Right lobe of liver (tissue), 6 donors: ENCODE measurements around the gene RASAL1. TPM values are rescaled to one million over a fixed set of nuclear protein-coding genes. Genes with fewer than 3 reads are reported as not detected.

Experiments used
- ATAC-seq, 4 donors: fragments of 200-7000 bp; cut with Tn5 transposase; one replicate each; pipeline ENCODE4 v1.9.1; 2020; ENCODE audit warnings: mild to moderate bottlenecking in 4 of 4, moderate library complexity in 4 of 4
- DNase-seq, 3 donors: peaks; one replicate each; pipeline ENCODE4 v3.0.0-alpha.2; 2020
- H3K27ac ChIP-seq, 3 donors: fragments of 200-600 bp; one replicate each; pipeline ENCODE4 v1.8.0; 2022
- H3K27me3 ChIP-seq, 2 donors: fragments of 200-600 bp; one replicate each; pipeline ENCODE4 v1.8.0; 2022
- H3K36me3 ChIP-seq, 4 donors: fragments of 200-600 bp; sonication (generic) in 1 of 4; one replicate each; pipeline versions ENCODE4 v1.5.1 to v1.8.0; 2017 to 2022; ENCODE audit warnings: control low read depth in 1 of 4
- H3K4me1 ChIP-seq, 4 donors: fragments of 200-600 bp; sonication (generic) in 1 of 4; one replicate each; pipeline versions ENCODE4 v1.5.1 to v1.8.0; 2017 to 2022; ENCODE audit warnings: control low read depth in 1 of 4
- H3K4me3 ChIP-seq, 3 donors: fragments of 200-600 bp; one replicate each; pipeline ENCODE4 v1.8.0; 2022
- H3K9me3 ChIP-seq, 4 donors: fragments of 200-600 bp; sonication (generic) in 1 of 4; one replicate each; pipeline versions ENCODE4 v1.5.1 to v1.8.0; 2017 to 2022; ENCODE audit warnings: control low read depth in 1 of 4
- POLR2A ChIP-seq: fragments of 450-650 bp; IDR thresholded peaks from one replicate; pipeline ENCODE4 v1.6.1; 2017; ENCODE audit warnings: antibody characterized with exemption, mild to moderate bottlenecking
- WGBS: methylation state at CpG from one replicate; pipeline ENCODE4 v1.1.6; 2018; ENCODE audit warnings: low coverage, low lambda C conversion rate; ENCODE audit not compliant: insufficient coverage; ENCODE audit errors: missing lambda C conversion rate; 5-methylcytosine and 5-hydroxymethylcytosine counted together
- intact Hi-C, 2 donors: fragments of 100-400 bp; cut with DNase I; formaldehyde crosslinking; loops; one replicate each; pipeline versions ENCODE4 v1.11.2 to v1.14.1; 2022
- total RNA-seq, 6 experiments: library from RNA; depleted of rRNA in 2 of 6; stranded (reverse); fragments of >200 nt in 2 of 6; fragmentation: NEBNext Ultra II Directional in 3 of 6; extraction: Animal tissue kit (Norgen Biotek cat#: 25700) in 3 of 6; gene quantifications; one replicate each; pipeline versions ENCODE4 v1.1.0 to v1.2.4, GENCODE V29; 2016 to 2023
- TF ChIP-seq, protein P1 (sequence below), 4 donors: fragments of 200-600 bp in 3 of 4; fragments of 450-650 bp in 1 of 4; IDR thresholded peaks; one replicate each; pipeline versions ENCODE4 v1.5.1 to v1.8.0; 2016 to 2022; ENCODE audit warnings: antibody characterized with exemption in 4 of 4, mild to moderate bottlenecking in 2 of 4
- donor health status: DM: no; HTN: yes; CAD: no.
- donor health status: DM: no; HTN: no; CAD: no.
- donor health status: DM: no; HTN: no; CAD: no.
- donor health status: DM: no; HTN: yes; CAD: no.
- donor health status: DM: no; HTN: yes; CAD: no.

The RASAL1 gene
- total RNA-seq, 6 experiments from 2014 or later, result 0.10 to 0.24 (median 0.15) TPM; not detected in 2

DNA sequence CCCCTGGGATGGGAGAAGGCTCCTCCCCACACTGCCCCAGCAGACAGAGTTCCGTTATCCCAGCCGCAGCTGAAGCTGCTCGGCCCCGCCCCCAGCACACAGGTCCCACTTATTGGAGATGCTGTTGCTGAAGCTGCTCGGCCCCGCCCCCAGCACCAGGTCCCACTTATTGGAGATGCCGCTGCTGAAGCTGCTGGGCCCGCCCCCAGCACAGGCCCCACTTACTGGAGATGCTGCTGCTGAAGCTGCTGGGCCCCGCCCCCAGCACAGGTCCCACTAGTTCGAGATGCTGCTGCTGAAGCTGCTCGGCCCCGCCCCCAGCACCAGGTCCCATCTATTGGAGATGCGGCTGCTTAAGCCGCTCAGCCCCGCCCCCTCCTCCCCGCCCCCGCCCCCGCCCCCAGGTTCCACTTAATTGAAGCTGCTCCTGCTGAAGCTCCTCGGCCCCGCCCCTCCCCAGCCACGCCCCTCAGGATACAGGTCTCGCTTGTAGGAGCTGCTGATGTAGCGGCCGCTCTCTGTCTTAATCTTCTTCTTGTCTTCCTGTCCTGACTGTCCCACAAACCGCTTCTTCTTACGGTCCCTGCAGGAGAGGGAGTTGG is 26.0 kb upstream of the RASAL1 start:
- intact Hi-C loops, result no loop called here
- peaks cover 0 to 7% (median 0%) of the 10 kb centered on the region in 4 donors for H3K4me1 ChIP-seq
- peaks cover 0 to 52% (median 16%) of the 10 kb centered on the region in 4 donors for H3K36me3 ChIP-seq
- no peak for ATAC-seq
- DNase-seq, result no peak
- H3K27ac ChIP-seq, result no peak overlapping the region
- H3K9me3 ChIP-seq, result no peaks in the 10 kb centered on the region
- WGBS, result 78% methylated on average over 16 of the region's 26 CpGs
- no peak overlapping the region for H3K4me3 ChIP-seq
- no peak for TF ChIP-seq POLR2A
- TF ChIP-seq, protein P1, sequence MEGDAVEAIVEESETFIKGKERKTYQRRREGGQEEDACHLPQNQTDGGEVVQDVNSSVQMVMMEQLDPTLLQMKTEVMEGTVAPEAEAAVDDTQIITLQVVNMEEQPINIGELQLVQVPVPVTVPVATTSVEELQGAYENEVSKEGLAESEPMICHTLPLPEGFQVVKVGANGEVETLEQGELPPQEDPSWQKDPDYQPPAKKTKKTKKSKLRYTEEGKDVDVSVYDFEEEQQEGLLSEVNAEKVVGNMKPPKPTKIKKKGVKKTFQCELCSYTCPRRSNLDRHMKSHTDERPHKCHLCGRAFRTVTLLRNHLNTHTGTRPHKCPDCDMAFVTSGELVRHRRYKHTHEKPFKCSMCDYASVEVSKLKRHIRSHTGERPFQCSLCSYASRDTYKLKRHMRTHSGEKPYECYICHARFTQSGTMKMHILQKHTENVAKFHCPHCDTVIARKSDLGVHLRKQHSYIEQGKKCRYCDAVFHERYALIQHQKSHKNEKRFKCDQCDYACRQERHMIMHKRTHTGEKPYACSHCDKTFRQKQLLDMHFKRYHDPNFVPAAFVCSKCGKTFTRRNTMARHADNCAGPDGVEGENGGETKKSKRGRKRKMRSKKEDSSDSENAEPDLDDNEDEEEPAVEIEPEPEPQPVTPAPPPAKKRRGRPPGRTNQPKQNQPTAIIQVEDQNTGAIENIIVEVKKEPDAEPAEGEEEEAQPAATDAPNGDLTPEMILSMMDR (IDR thresholded peaks at IDR 0.05), result no peak
- no peaks in the 10 kb centered on the region for H3K27me3 ChIP-seq

DNA sequence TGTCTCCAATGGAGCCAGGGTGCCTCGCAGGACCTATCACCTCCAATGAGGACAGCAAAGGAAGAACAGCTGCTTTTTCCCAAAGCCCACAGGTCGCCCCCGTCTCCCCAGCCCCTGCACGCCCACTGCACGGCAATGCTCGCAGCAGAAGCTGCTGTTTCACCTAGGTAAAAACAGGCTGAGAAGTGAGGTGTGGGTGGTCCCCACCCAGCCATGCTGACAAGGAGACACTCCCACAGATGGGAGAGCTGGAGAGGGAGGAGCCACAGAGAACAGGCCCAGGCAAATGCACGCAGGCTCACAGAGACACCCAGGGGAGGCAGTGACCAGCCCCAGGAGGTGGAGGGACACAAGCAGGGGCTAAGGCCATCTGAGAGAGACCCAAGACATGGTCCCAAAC is 24.4 kb upstream of the RASAL1 start:
- 40% methylated on average over 1 of the region's 7 CpGs for WGBS
- no peak for ATAC-seq
- H3K4me1 ChIP-seq, result peaks cover 0 to 7% (median 0%) of the 10 kb centered on the region in 4 donors
- H3K27ac ChIP-seq, result no peak overlapping the region
- intact Hi-C loops, result no loop called here
- H3K4me3 ChIP-seq, result no peak overlapping the region
- no peak for TF ChIP-seq POLR2A
- TF ChIP-seq, protein P1 (IDR thresholded peaks at IDR 0.05), result no peak
- H3K9me3 ChIP-seq, result no peaks in the 10 kb centered on the region
- peaks cover 0 to 40% (median 10%) of the 10 kb centered on the region in 4 donors for H3K36me3 ChIP-seq
- DNase-seq, result no peak
- H3K27me3 ChIP-seq, result no peaks in the 10 kb centered on the region

DNA sequence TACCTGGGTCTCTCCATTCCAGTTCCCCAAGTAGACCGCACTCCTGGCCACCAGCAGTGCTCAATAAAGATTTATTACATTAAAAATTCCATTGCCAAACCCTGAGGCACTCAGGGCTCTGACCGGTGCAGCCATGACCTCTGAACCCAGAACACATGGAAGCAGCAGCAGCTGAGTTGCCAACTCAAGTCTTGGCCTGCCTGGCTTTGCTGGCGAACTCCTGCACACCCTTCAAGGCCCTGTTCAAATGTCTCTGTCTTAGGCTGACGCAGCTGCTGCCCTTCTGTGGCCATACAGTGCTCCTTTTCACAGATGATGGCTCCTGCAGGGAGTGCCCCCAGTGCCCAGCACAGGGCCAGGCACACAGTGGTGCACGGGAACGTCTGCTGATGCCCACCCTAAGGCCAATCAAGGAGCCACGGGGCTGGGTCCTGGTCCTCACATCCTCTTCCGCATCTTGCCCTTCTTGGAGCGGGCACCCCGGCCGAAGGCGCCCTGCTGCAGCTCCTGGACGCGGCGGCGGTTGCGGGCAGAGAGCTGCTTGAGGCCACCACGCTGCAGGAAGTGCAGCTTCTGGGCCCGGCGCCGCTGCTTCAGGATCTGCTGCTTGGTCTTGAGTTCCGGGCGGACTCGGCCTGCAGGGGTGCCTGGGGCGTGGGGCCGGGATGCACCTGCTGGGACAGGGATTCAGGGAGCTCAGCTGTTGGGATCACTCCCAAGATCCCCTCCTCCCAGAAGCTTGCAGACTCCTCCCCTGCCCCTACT is 23.1 kb upstream of the RASAL1 start:
- WGBS, result 72% methylated on average over 4 of the region's 26 CpGs
- H3K27me3 ChIP-seq, result no peaks in the 10 kb centered on the region
- peaks cover 0 to 30% (median 5%) of the 10 kb centered on the region in 4 donors for H3K36me3 ChIP-seq
- DNase-seq (no peak), ATAC-seq (peak in 1 of 4 donors; percentile 33)
- no peak overlapping the region for H3K27ac ChIP-seq
- H3K9me3 ChIP-seq, result no peaks in the 10 kb centered on the region
- H3K4me3 ChIP-seq, result no peak overlapping the region
- no peak for TF ChIP-seq POLR2A
- TF ChIP-seq, protein P1 (IDR thresholded peaks at IDR 0.05), result no peak
- intact Hi-C loops, result no loop called here
- peaks cover 0 to 12% (median 0%) of the 10 kb centered on the region in 4 donors for H3K4me1 ChIP-seq

DNA sequence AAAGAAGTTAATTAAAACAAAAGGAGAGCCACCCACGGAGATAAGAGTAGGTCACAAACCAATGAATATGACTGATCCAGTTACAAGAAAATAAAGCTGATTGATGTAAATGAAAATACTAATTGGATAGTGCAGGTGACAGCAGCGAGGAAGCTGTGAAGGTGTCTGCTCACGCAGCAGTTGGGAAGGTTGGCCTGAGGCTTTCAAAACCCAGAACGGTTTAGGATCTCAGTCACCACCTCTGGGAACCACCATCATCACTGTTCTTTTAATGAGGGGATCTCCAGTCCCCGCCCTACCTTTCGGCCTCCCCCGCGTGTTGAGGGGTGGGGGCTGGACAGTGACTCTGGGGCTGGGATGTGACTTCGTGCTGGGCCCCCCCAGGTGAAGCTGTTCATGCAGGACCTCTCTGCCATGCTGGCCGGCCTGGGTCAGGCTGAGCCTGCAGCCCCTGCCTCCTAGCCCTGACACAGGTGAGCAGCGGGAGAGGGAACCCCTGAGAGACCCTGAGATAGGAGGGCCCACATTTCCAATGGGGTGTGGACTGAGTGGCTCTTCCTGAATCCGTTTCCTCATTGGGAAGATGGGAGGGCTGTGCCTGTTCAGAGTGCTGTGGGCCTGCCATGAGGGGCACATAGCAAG is 21.8 kb upstream of the RASAL1 start:
- TF ChIP-seq POLR2A, result no peak
- TF ChIP-seq, protein P1 (IDR thresholded peaks at IDR 0.05), result no peak
- DNase-seq (no peak), ATAC-seq (no peak)
- Histone ChIP-seq H3K27ac (no peak overlapping the region), H3K27me3 (no peaks in the 10 kb centered on the region), H3K4me1 (peaks cover 0 to 21% (median 3%) of the 10 kb centered on the region in 4 donors), H3K4me3 (no peak overlapping the region), H3K9me3 (no peaks in the 10 kb centered on the region), H3K36me3 (peaks cover 0 to 26% (median 5%) of the 10 kb centered on the region in 4 donors)
- 88% methylated on average over 4 of the region's 12 CpGs for WGBS
- intact Hi-C loops, result no loop called here
